Measurements from ENCODE around the gene MYH11.

GRCh38 chr16:15835136-15835878 lies 21.5 kb downstream of the MYH11 start:
- TF ChIP-seq TAF1 (IDR thresholded peaks at IDR 0.05; ENCODE audit: borderline replicate concordance, low read depth, low read length) = no peak
- TF ChIP-seq POLR2A (IDR thresholded peaks at IDR 0.05; ENCODE audit: low read depth, low read length) = no peak
